ENCODE data around the gene DLGAP4.
A peak's percentile ranks its signal among the peaks of the same experiment; 100 is the strongest.
"Not testable (repeated sequence)": the region's sequence is repeated elsewhere in the genome, so short reads cannot be mapped to it uniquely, and the experiment has no call there.

DLGAP4 gene

GRCh38 chr20:36541227-36541767, 235.2 kb downstream of the DLGAP4 start, which contains the start of gene MYL9:
TSS of gene MYL9 (plus strand) at chr20:36541519. CDS start at chr20:36544885, 3,366 bp downstream.
- DNase-seq (ENCODE audit: low spot score), result peak; percentile 39

- DNase-seq (ENCODE audit: low spot score), result no peak
Observed at GRCh38 chr20:36541768-36542488, 235.8 kb downstream of the DLGAP4 start.

- no peak for DNase-seq (ENCODE audit: low spot score)
Observed at GRCh38 chr20:36542516-36543183, 236.5 kb downstream of the DLGAP4 start.

- no peak for DNase-seq (ENCODE audit: low spot score)
Observed at GRCh38 chr20:36543184-36544133, 237.3 kb downstream of the DLGAP4 start.

- DNase-seq (ENCODE audit: low spot score), result no peak
Observed at GRCh38 chr20:36544134-36545018, 238.2 kb downstream of the DLGAP4 start.

- DNase-seq (ENCODE audit: low spot score), result no peak
Observed at GRCh38 chr20:36546111-36546736, 240.1 kb downstream of the DLGAP4 start.

- DNase-seq (ENCODE audit: low spot score), result no peak
Observed at GRCh38 chr20:36547186-36548005, 241.3 kb downstream of the DLGAP4 start.

GRCh38 chr20:36548006-36548315, 241.8 kb downstream of the DLGAP4 start:
- DNase-seq (ENCODE audit: low spot score), result no peak

GRCh38 chr20:36548704-36549627, 242.8 kb downstream of the DLGAP4 start:
- no peak for DNase-seq (ENCODE audit: low spot score)

GRCh38 chr20:36549628-36549941, 243.4 kb downstream of the DLGAP4 start:
- no peak for DNase-seq (ENCODE audit: low spot score)

GRCh38 chr20:36549942-36550789, 244.0 kb downstream of the DLGAP4 start:
- no peak for DNase-seq (ENCODE audit: low spot score)

- no peak for DNase-seq (ENCODE audit: low spot score)
Observed at GRCh38 chr20:36550790-36551299, 244.7 kb downstream of the DLGAP4 start.

GRCh38 chr20:36555248-36555647, 249.1 kb downstream of the DLGAP4 start:
- DNase-seq (ENCODE audit: low spot score), result no peak

GRCh38 chr20:36562724-36563123, 256.6 kb downstream of the DLGAP4 start:
- no peak for DNase-seq (ENCODE audit: low spot score)

- DNase-seq (ENCODE audit: low spot score), result no peak
Observed at GRCh38 chr20:36563374-36563773, 257.2 kb downstream of the DLGAP4 start.

- DNase-seq (ENCODE audit: low spot score), result not testable (repeated sequence)
Observed at GRCh38 chr20:36564078-36564725, 258.1 kb downstream of the DLGAP4 start.

GRCh38 chr20:36564726-36565121, 258.6 kb downstream of the DLGAP4 start:
- DNase-seq (ENCODE audit: low spot score), result not testable (repeated sequence)

Measured in germinal center (tissue), 1 donor.